ENCODE results near the gene RC3H2. TPM values are rescaled to one million over a fixed set of nuclear protein-coding genes. Genes with fewer than 3 reads are reported as not detected.

RC3H2 gene, protein sequence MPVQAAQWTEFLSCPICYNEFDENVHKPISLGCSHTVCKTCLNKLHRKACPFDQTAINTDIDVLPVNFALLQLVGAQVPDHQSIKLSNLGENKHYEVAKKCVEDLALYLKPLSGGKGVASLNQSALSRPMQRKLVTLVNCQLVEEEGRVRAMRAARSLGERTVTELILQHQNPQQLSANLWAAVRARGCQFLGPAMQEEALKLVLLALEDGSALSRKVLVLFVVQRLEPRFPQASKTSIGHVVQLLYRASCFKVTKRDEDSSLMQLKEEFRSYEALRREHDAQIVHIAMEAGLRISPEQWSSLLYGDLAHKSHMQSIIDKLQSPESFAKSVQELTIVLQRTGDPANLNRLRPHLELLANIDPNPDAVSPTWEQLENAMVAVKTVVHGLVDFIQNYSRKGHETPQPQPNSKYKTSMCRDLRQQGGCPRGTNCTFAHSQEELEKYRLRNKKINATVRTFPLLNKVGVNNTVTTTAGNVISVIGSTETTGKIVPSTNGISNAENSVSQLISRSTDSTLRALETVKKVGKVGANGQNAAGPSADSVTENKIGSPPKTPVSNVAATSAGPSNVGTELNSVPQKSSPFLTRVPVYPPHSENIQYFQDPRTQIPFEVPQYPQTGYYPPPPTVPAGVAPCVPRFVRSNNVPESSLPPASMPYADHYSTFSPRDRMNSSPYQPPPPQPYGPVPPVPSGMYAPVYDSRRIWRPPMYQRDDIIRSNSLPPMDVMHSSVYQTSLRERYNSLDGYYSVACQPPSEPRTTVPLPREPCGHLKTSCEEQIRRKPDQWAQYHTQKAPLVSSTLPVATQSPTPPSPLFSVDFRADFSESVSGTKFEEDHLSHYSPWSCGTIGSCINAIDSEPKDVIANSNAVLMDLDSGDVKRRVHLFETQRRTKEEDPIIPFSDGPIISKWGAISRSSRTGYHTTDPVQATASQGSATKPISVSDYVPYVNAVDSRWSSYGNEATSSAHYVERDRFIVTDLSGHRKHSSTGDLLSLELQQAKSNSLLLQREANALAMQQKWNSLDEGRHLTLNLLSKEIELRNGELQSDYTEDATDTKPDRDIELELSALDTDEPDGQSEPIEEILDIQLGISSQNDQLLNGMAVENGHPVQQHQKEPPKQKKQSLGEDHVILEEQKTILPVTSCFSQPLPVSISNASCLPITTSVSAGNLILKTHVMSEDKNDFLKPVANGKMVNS
- 32.0 and 33.7 TPM in 2 replicates for total RNA-seq (2014; rRNA removed; shearing (Covaris generic))
- polyA plus RNA-seq (2015; cell fraction: cytosol; rRNA removed): 15.8 and 20.6 TPM in 2 replicates
- 17.4 and 21.6 TPM in 2 replicates for polyA plus RNA-seq (2015; cell fraction: nucleus; rRNA removed)

DNA sequence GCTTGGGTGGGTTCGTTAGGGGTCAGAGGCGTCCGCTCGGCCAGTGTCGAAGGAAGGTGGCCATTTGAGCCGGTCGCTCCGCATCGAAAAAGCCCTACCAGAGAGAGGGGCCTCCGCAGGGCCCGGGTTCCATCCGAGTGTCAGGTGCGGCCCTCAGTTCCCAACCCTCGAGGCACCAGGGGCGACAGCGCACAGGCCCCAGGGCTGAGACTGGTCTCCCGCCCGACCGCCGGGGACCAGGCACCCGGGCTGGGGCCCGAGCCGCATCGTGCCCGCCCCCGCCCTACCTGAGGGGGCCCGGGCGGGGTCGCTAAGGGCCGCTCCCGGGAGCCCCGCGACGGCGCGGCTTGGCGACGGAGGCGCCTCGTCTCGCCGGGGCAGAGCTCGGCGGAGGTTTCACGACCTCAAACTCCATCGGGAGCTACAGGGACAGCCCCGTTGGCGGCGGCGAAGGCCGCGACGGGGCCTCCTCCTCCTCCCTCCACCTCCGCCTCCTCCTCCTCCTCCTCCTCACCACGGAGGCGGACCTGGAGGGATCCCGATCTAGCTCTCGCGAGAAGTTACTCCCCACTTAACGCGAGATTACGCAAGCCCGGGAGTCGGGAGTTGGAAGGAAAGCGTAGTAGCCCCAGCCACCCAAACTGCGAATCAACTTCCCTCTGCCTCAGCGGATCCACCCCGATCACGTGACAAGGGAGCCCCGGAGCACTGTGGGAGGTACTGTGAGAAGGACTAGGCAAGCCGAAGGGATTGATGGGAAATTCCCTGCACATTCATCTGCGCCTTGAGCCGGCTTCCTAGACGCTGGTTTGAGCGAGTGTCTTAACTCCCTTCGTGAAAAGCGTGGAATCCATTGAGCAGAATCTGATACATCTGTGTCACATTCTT lies at the start of gene RC3H2:
Gene RC3H2 (minus strand): TSS at position 537 of the 888 bp plus-strand sequence. CDS start 7,850 bp downstream, outside the sequence.
- DNase-seq (ENCODE audit: low read depth): peak; percentile 99

DNA sequence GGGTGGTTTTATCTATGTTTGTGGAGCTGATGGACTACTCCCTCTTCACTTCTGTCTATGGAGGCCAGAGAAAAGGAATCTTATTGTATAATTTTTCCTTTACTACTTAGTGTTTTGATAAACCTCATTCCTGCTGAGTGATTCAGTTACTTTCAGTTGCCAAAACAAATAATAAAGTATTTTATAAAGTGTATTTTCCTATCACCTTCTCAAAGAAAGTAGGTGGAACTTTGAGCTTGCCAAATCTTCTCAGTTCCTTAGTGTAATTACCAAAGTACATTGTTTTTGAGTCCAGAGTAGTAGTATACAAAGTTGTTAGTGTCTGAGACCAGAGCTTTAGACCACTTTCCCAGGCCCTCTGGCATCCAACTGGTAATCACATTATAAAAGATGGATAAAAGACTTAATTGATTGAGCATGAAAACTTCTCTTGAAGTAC lies 49.1 kb upstream of the RC3H2 start:
- peak; percentile 36 for DNase-seq (ENCODE audit: low read depth)

DNA sequence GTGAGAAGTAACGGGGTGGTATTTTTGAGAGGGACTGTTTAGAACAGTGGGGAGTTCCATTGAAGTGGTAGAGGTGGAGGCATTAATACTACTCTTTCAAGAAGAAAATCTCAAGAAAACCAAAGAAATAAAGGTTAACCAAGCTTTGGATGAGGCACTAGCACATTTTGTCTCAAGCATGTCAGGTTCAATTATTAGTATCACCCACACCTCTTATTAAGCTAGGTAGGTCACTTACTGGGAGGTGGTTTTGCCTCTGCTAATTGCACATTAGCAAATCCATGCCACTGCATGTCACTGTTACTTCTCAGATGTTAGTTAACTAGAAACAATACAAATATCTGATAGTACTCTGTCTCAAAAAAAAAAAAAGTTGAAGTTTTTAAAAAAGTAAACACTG lies 45.9 kb upstream of the RC3H2 start:
- no peak for DNase-seq (ENCODE audit: low read depth)

DNA sequence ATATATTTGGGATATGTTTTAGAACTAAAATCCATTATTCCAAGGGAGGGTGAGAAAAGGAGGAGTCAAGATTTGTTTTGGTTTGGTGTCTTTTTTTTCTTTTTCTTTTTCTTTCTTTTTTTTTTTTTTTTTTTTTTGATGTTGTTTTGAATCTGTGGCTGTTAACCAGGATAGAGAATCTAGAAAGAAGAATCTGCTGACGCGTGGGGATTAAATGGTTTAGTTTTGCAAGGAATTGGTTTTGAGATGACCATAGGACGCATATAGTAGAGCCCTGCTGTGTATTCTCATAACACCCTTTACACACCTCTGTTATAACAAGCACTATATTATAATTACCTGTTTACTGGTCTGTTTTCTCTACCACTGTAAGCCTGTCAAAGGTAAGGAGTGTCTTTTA lies 45.1 kb upstream of the RC3H2 start:
- DNase-seq (ENCODE audit: low read depth): no peak

DNA sequence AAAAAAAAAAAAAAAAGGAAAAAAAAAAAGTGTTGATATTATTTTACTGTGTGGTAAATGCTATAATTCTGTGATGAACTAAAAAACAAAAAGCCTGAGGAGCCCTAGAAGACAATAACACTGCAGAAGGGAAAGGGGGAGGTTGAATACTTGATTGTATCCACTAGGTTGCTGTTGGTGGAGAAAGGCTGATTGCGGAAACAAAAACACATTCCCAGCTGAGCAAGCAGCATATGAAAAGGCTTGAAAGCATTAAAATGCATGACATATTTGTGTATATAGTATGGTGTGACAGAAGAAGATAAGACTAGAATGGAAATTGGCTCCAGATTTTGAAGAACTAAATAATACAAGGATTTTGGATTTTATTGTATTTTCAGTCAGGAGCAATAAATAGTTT lies 44.5 kb upstream of the RC3H2 start:
- DNase-seq (ENCODE audit: low read depth): no peak

DNA sequence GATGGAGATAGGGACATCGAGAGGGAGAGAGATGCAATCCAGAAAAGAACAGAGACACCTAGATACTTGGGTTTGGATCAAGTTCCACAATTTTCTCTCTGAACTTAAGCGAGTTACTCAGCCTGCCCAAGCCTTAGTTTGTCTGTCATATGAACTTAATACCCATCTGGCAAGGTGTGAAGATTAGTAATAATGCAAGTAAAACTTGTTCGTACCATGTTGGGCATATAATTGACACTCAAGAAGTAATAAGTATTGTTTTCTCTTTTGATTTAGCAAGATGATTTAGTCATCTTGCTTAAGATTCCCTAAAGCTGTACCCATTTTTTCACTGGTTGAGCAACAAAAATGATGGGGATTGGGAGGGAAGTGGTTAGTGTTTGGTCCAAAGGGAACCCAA lies 43.2 kb upstream of the RC3H2 start:
- no peak for DNase-seq (ENCODE audit: low read depth)

DNA sequence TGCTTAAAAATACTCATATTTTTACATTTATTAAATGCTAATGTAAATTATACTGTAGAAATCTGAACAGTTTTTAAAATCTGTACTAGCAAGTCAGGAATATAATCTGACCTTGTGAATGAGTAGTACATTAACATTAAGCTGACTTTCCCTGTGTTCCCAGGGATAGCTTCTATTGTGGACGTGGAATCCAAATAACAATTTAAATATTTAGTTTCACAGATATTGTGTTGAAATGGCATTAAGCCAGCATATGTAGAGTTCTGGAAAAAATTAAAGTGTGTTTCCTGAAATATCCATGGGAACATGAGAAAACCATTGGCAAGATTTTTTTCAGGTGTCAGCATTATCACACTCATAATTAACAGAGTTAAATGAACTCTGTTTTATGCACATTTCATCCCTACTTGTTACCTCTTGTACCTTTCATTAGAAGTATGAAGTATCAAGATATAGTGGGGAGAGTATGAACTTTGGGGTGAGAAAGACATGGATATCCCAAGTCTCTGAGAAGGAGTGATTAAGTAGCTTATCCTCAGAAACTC lies 41.4 kb upstream of the RC3H2 start:
- DNase-seq (ENCODE audit: low read depth): no peak

DNA sequence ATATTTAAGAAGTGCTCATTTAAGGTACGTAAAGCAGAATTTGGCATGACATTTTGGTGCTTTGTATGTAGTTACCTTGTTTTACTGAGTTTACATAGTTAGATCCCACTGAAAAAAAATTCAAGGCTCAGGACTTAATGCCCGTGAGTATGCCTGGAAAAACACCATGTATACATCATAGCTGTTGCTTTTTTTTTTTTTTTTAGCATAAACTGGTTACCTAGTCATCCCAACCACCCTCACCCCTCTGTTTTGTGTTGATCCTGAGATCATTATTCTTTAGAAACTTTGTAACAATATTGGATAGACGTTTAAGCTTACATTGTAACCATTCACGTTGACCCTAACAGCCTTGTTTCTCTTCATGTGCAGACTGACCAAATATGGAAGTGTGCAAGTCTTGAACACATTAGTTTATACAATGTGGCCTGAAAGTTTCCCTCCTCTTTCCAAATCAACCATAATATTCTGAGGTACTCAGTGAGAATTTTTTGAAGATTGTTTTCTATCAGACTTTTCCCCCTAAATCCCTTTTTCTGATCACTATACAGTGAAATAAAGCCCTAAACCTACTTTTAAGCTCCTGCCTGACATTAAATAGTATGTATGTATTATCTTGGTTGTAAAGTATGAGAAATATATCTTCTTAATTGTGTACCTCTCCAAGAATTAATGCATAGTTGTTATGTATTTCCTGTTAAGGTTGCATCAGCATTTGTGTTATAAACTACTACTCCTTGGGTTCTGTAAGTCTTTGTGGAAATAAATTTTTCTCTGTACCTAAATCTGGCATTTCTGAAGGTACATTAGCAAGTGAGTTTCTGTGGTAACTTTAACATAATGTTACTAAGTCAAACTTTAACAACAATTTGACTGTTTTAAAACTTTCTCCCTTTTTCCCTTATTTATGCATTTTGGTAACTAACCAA lies 40.1 kb upstream of the RC3H2 start:
- DNase-seq (ENCODE audit: low read depth): no peak

DNA sequence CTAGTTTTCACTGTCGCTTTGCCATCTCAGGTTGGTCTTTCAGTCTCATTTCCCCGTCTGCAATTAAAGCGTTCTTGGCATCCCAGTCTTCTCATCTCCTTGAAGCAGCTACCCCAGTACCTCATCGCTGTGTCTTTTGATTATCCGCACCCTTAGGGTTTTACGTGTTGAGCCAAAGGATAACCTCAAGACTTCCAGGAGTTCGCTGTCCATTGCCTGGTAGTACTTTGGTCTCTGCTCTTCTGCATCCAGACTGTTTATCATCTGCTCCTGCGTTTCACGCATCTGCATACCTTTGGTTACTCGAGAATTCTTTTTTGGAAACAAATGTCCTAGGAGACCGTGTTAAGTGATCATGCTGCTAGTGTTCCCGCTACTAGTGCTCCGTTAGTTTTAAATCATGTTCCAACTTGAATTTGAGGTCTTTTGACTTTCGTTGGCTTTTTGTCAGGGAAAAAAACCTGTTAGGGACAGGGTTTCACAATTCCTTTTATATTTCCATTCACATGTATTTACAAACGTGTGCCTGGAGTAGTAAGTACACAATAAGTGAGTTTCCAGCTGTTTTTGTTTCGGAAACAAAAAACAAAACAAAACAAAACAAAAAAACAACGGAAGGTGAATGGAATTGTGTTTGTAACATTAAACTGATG lies 36.5 kb upstream of the RC3H2 start:
- no peak for DNase-seq (ENCODE audit: low read depth)

DNA sequence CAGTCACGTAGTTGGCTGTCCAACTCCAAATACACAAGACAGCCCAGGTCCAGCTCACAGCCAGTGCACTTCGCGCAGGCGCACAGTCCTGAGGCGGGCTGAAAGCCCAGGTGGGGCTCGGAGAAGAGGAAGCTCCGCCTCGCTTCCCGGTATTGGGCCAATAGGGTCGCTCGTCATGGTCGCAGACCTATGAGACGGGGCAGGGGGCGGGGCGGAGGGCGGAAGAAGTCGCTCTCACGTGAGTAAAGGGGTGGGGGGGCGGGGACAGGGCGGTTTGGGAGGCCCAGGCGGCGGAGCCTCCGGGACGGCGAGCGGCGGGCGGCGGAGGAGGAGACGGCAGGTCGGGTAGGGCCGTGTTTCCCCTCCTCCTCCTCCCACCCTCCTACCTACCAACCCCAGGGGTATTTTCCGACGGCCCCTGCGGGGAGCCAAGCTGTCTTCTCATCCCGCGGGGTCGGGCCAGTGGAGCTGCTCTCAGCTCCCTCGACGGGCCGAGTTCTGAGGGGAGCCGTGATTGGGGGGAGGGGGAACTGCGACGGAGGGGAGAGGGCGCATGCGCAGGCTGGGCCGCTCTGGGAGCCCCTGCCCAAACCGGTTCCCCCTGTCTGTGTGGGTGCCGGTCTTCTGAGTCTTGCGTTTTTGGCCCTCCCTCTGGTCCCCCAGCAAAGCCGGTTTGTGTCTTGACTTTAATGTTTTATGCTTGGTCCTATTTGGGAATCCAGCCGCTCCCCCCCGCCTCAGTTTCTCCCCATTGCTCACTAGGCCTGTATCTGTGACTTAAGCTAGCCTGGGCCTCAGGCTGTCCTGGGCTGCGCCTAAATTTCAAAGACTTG lies 35.8 kb upstream of the RC3H2 start, which contains the start of gene RABGAP1:
Gene RABGAP1 (plus strand): TSS at position 272 of the 833 bp plus-strand sequence. CDS start 16,040 bp downstream, outside the sequence.
- DNase-seq (ENCODE audit: low read depth): peak; percentile 96

DNA sequence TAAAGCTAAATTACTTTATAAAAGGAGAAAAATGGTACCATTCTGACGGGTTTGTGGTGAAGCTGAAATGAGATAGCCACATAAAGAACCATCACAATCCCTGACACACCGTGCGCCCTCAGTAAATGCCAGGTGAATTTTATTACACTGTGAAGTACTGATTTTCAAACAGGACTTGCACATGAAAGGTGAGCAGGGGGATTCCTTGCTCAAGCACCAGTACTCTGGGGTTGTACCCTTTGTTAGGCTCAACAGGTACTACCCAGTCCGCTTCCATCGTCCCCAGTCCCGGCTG lies 35.2 kb upstream of the RC3H2 start:
- no peak for DNase-seq (ENCODE audit: low read depth)

DNA sequence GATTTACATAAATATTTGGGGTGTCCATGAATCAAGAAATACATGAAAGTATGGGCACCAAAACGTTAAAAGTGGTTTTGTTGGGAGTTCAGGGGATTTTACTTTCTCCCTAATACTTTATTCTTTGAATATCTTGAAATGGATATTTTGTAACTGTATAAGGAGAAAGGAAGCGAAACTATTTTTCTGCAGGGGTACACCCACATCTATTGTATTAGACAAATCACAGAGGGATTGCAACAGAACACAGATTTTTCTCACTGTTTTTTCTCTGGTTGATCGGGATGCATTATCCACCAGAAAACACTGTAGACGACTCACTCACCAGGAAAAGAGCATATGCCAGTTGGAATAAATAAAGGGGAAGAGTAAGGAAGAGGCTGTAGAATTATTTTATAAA lies 34.4 kb upstream of the RC3H2 start:
- no peak for DNase-seq (ENCODE audit: low read depth)

DNA sequence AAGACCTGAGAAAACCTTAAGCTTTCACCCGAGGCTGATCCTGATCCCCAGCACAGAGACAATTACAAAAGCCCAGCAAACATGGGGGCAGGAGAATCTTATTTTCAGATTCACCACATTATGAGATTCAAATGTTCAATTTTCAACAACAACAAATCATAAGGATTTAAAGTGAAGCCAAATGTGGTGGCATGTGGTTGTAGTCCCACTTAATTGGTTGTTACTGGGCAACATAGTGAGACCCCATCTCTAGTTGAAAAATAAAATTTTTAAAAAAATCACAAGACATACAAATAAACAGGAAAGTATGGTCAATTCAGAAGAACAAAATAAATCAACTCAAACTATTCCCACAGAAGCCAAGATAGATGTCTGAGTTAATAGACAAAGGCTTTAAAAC lies 31.7 kb upstream of the RC3H2 start:
- DNase-seq (ENCODE audit: low read depth): no peak

DNA sequence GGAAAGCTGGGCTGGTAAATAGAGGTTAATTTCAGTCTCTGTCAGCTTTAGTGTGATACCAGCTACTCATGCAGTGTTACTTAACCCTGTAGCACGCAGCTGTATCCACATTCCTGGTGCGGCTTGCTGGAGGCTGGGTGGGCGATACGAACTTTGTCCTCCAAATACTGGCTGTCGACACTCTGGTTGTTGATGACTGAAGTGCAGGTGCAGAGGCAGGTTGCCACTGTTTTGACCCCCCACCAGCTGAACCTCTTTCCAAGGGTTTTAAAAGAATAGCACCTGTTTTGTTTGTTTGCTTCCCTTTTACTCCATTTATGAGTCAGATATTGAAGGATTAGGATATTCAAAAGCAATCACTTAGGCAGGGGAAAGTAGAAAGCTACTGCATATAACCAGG lies 31.3 kb upstream of the RC3H2 start:
- DNase-seq (ENCODE audit: low read depth): no peak

DNA sequence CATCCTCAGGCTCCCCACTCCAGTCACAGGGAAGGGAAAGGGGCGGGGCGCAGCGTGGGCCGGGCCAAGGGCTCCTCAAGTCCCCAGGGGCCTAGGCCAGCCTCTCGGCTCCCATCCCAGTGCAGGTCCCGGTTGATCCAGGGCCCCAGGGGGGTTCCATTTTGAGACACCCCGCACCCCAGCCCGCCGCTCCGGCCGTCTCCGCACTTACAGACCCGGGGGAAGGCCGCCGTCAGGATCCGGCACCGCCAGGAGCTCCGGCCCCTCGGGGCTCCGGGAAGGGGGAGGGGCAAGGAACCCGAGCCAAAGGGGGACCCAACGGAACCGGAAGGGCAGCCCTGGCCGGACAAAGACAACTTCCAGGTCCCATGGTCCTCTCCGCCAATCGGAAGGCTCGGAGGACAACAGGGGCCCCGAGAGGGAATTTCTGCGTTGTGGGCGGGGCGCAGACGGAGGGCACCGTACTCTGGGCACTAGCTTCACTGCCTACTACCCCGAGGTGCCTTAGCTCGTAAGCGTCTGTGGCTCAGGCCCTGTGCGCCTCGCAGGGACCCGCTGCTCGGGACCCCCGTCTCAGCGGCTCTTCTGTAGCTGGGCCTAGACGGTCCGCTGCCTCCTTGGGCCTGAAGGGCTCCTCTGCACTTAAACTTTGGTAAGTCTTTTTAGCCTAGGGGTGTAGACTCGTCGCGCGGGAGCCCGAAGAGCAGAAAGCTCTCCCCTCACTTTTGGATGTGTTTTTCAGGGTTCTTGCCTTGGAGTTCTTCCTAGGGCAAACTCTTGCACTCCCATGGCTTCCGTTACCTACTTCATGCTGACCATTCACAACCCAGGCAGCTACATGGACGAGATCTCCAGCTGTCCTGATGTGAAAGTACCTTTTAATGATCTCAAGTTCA lies 26.3 kb upstream of the RC3H2 start, which contains the start of gene ZBTB26:
Gene ZBTB26 (minus strand): TSS at position 287 of the 896 bp plus-strand sequence. CDS start 11,578 bp downstream, outside the sequence.
- DNase-seq (ENCODE audit: low read depth): peak; percentile 94

DNA sequence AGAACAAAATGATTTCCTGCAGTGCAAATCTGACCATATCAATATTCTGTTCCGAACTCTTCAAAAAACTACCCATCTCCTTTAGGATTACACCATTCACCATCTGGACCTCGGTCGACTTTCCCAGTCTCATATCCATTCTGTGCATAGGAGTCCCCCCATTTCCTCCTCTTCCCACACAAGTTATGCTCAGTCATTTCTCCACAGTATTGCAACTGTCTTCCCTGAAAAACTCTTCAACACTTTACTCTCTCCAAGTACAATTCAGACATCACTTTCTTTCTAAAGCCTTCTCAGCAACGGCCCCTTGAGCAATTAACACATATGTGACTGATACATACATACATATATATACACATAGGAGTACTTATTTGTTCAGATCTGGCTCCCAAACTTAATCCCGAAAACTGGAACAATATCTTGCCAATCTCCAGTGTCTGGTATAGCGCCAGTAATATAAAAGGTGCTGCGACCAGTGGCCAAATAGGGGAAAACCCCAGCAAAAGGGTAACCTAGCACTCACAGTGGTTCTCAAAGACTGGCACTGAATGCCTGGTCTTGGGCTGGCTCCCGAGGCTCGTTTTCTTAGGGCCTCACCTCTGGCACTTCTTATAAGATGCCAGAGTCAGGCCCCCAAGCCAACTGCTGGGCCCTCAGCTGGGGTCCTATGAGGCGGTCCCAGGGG lies 25.5 kb upstream of the RC3H2 start:
- no peak for DNase-seq (ENCODE audit: low read depth)

Measured in HT1080 (cell line).